HG02610 (cell line): ENCODE results near the gene CIB4.

ENCODE experiments used
- ATAC-seq: cut with Tn5 transposase; IDR thresholded peaks from one replicate; pipeline ENCODE4 v1.9.1; 2021; ENCODE audit warnings: mild to moderate bottlenecking, moderate library complexity; ENCODE audit not compliant: unreplicated experiment

The CIB4 gene

GRCh38 chr2:26623541-26624495 lies 17.3 kb downstream of the CIB4 start:
- no peak for ATAC-seq

- ATAC-seq: no peak
These were observed 19.5 kb downstream of the CIB4 start for GRCh38 chr2:26621469-26622199.

GRCh38 chr2:26620031-26620605 lies 21.0 kb downstream of the CIB4 start:
- ATAC-seq: no peak

GRCh38 chr2:26619521-26619951 lies 21.6 kb downstream of the CIB4 start:
- no peak for ATAC-seq

- no peak for ATAC-seq
These were observed 22.1 kb downstream of the CIB4 start for GRCh38 chr2:26619096-26619495.

- ATAC-seq: no peak
These were observed 22.6 kb downstream of the CIB4 start for GRCh38 chr2:26618611-26619010.

GRCh38 chr2:26617588-26618083 lies 23.5 kb downstream of the CIB4 start:
- no peak for ATAC-seq

GRCh38 chr2:26616706-26617587 lies 24.2 kb downstream of the CIB4 start:
- ATAC-seq: no peak

GRCh38 chr2:26615860-26616705 lies 25.1 kb downstream of the CIB4 start:
- no peak for ATAC-seq

- no peak for ATAC-seq
These were observed 25.8 kb downstream of the CIB4 start for GRCh38 chr2:26615336-26615859.

GRCh38 chr2:26614216-26615138 lies 26.7 kb downstream of the CIB4 start:
- no peak for ATAC-seq

GRCh38 chr2:26613241-26614215 lies 27.6 kb downstream of the CIB4 start:
- ATAC-seq: no peak

GRCh38 chr2:26612522-26613240 lies 28.5 kb downstream of the CIB4 start:
- no peak for ATAC-seq

GRCh38 chr2:26612034-26612433 lies 29.1 kb downstream of the CIB4 start:
- ATAC-seq: no peak

- no peak for ATAC-seq
These were observed 30.4 kb downstream of the CIB4 start for GRCh38 chr2:26610504-26611335.
